ENCODE data around the gene WDR26. TPM values are rescaled to one million over a fixed set of nuclear protein-coding genes. Genes with fewer than 3 reads are reported as not detected.

The WDR26 gene
- total and polyA plus RNA-seq, 9 of the 15 experiments (the other 6 are each of a cell fraction or from before 2014, with no cell fraction given): 11.5 to 66.0 (median 39.8) TPM

DNA sequence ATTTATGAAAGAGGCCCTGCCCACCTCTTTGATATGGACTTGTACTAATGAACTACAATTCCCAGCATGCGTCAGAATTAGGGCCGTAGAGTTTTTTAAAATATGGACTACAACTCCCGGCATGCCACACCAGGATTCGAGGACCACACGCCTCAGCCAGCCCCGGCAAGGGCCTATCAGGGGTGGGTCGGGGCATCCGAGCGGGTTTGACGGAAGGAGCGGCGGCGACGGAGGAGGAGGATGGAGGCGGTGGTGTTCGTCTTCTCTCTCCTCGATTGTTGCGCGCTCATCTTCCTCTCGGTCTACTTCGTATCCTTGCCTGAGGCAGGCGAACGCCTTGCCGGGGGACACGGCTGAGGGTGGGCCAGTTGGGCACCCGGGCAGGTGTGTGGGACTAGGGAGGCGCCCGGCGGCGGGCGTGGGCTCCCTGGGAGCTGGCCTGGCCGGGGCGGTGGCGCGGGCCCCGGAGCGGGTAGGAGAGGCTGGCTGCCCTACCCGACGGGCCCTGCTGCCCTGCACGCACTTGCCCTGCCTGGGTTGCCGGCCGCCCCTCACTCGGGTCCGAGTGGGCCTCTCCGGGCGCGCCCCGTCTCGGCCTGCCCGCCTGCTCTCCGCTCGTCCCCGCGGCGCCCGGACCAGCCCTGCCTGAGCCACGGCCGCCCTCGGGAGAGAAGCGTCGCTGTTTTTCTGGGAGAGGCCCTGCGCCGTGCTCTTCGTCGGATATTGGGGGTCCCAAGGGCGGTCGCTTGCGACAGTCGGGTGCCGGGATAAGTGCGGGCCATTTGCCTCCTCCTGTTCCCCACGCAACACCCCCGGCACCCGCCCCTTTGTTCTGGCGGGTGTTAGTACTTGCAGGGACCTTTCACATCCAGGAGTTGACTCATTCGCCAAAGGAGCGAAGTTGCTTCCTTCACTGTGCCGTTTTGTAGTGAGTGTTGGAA lies 77.6 kb downstream of the WDR26 start, which contains the start of gene CNIH4 (continued):
- TF ChIP-seq TCF7 (IDR thresholded peaks at IDR 0.05; ENCODE audit: borderline replicate concordance) (0 out of 2 replicates have a peak, but pooled peaks have one; percentile 29), SPI1 (IDR thresholded peaks at IDR 0.05; ENCODE audit: borderline replicate concordance, low read depth, low read length) (no peak), SMAD4 (CRISPR knock-in tag; conservative IDR thresholded peaks at IDR 0.05) (0 out of 2 replicates have a peak, but pooled peaks have one; percentile 62), KLF1 (tag; IDR thresholded peaks at IDR 0.05) (peak; percentile 53; the same call in 1 of the 2 replicates), ZNF282 (CRISPR knock-in tag; IDR thresholded peaks at IDR 0.05) (peak; percentile 88; the same call in 1 of the 2 replicates), FOXK2 (conservative IDR thresholded peaks at IDR 0.05 in 1 of 2, IDR thresholded peaks at IDR 0.05 in 1 of 2; ENCODE audit: low read depth in 2 of 2) (peak in 1 of 2 experiments; percentile 24; a peak in 1 of 4 replicates), SMARCA4 (IDR thresholded peaks at IDR 0.05) (peak; percentile 57; the same call in 1 of the 2 replicates)
- TF ChIP-seq, protein P1, sequence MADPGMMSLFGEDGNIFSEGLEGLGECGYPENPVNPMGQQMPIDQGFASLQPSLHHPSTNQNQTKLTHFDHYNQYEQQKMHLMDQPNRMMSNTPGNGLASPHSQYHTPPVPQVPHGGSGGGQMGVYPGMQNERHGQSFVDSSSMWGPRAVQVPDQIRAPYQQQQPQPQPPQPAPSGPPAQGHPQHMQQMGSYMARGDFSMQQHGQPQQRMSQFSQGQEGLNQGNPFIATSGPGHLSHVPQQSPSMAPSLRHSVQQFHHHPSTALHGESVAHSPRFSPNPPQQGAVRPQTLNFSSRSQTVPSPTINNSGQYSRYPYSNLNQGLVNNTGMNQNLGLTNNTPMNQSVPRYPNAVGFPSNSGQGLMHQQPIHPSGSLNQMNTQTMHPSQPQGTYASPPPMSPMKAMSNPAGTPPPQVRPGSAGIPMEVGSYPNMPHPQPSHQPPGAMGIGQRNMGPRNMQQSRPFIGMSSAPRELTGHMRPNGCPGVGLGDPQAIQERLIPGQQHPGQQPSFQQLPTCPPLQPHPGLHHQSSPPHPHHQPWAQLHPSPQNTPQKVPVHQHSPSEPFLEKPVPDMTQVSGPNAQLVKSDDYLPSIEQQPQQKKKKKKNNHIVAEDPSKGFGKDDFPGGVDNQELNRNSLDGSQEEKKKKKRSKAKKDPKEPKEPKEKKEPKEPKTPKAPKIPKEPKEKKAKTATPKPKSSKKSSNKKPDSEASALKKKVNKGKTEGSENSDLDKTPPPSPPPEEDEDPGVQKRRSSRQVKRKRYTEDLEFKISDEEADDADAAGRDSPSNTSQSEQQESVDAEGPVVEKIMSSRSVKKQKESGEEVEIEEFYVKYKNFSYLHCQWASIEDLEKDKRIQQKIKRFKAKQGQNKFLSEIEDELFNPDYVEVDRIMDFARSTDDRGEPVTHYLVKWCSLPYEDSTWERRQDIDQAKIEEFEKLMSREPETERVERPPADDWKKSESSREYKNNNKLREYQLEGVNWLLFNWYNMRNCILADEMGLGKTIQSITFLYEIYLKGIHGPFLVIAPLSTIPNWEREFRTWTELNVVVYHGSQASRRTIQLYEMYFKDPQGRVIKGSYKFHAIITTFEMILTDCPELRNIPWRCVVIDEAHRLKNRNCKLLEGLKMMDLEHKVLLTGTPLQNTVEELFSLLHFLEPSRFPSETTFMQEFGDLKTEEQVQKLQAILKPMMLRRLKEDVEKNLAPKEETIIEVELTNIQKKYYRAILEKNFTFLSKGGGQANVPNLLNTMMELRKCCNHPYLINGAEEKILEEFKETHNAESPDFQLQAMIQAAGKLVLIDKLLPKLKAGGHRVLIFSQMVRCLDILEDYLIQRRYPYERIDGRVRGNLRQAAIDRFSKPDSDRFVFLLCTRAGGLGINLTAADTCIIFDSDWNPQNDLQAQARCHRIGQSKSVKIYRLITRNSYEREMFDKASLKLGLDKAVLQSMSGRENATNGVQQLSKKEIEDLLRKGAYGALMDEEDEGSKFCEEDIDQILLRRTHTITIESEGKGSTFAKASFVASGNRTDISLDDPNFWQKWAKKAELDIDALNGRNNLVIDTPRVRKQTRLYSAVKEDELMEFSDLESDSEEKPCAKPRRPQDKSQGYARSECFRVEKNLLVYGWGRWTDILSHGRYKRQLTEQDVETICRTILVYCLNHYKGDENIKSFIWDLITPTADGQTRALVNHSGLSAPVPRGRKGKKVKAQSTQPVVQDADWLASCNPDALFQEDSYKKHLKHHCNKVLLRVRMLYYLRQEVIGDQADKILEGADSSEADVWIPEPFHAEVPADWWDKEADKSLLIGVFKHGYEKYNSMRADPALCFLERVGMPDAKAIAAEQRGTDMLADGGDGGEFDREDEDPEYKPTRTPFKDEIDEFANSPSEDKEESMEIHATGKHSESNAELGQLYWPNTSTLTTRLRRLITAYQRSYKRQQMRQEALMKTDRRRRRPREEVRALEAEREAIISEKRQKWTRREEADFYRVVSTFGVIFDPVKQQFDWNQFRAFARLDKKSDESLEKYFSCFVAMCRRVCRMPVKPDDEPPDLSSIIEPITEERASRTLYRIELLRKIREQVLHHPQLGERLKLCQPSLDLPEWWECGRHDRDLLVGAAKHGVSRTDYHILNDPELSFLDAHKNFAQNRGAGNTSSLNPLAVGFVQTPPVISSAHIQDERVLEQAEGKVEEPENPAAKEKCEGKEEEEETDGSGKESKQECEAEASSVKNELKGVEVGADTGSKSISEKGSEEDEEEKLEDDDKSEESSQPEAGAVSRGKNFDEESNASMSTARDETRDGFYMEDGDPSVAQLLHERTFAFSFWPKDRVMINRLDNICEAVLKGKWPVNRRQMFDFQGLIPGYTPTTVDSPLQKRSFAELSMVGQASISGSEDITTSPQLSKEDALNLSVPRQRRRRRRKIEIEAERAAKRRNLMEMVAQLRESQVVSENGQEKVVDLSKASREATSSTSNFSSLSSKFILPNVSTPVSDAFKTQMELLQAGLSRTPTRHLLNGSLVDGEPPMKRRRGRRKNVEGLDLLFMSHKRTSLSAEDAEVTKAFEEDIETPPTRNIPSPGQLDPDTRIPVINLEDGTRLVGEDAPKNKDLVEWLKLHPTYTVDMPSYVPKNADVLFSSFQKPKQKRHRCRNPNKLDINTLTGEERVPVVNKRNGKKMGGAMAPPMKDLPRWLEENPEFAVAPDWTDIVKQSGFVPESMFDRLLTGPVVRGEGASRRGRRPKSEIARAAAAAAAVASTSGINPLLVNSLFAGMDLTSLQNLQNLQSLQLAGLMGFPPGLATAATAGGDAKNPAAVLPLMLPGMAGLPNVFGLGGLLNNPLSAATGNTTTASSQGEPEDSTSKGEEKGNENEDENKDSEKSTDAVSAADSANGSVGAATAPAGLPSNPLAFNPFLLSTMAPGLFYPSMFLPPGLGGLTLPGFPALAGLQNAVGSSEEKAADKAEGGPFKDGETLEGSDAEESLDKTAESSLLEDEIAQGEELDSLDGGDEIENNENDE (IDR thresholded peaks at IDR 0.05; ENCODE audit: low read depth, low read length): no peak
- TF ChIP-seq, protein P2, sequence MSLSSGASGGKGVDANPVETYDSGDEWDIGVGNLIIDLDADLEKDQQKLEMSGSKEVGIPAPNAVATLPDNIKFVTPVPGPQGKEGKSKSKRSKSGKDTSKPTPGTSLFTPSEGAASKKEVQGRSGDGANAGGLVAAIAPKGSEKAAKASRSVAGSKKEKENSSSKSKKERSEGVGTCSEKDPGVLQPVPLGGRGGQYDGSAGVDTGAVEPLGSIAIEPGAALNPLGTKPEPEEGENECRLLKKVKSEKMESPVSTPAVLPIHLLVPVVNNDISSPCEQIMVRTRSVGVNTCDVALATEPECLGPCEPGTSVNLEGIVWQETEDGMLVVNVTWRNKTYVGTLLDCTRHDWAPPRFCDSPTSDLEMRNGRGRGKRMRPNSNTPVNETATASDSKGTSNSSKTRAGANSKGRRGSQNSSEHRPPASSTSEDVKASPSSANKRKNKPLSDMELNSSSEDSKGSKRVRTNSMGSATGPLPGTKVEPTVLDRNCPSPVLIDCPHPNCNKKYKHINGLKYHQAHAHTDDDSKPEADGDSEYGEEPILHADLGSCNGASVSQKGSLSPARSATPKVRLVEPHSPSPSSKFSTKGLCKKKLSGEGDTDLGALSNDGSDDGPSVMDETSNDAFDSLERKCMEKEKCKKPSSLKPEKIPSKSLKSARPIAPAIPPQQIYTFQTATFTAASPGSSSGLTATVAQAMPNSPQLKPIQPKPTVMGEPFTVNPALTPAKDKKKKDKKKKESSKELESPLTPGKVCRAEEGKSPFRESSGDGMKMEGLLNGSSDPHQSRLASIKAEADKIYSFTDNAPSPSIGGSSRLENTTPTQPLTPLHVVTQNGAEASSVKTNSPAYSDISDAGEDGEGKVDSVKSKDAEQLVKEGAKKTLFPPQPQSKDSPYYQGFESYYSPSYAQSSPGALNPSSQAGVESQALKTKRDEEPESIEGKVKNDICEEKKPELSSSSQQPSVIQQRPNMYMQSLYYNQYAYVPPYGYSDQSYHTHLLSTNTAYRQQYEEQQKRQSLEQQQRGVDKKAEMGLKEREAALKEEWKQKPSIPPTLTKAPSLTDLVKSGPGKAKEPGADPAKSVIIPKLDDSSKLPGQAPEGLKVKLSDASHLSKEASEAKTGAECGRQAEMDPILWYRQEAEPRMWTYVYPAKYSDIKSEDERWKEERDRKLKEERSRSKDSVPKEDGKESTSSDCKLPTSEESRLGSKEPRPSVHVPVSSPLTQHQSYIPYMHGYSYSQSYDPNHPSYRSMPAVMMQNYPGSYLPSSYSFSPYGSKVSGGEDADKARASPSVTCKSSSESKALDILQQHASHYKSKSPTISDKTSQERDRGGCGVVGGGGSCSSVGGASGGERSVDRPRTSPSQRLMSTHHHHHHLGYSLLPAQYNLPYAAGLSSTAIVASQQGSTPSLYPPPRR (CRISPR knock-in tag; IDR thresholded peaks at IDR 0.05; ENCODE audit: borderline replicate concordance): 0 out of 2 replicates have a peak, but pooled peaks have one; percentile 70

All from K562 (cell line).